Naive thymus-derived CD8-positive, alpha-beta T cell (primary cell): ENCODE results near the gene CAMK1D. TPM values are rescaled to one million over a fixed set of nuclear protein-coding genes. Genes with fewer than 3 reads are reported as not detected.
"Not testable (repeated sequence)": the region's sequence is repeated elsewhere in the genome, so short reads cannot be mapped to it uniquely, and the experiment has no call there.

ENCODE experiments used
- ATAC-seq, 2 donors: fragments of 150-1000 bp; cut with Tn5 transposase in 1 of 2; sonication (Bioruptor Pico), chemical (Tn5 transposase) in 1 of 2; 1 replicate in 1 of 2; 2 replicates in 1 of 2; pipeline ENCODE4 v1.10.0; 2021; ENCODE audit warnings: mild to moderate bottlenecking in 2 of 2, moderate library complexity in 2 of 2
- POLR2A ChIA-PET: fragments of 350-600 bp; sonication (Branson Sonifier 250); formaldehyde crosslinking; loops from one replicate; lab custom pipeline; 2021; ENCODE audit warnings: antibody characterized with exemption; lab: Charles Lee
- DNase-seq, 10 donors: peaks; one replicate each; pipeline versions ENCODE4 v3.0.0 to v3.0.0-alpha.2; 2020 to 2022
- H3K27ac Mint-ChIP-seq, 10 donors: one replicate each; pipeline ENCODE4 v1.8.0; 2020 to 2022; ENCODE audit warnings: mild to moderate bottlenecking in 10 of 10, mixed read lengths in 10 of 10, moderate library complexity in 4 of 10, inconsistent platforms in 1 of 10
- H3K27me3 Mint-ChIP-seq, 5 donors: one replicate each; pipeline ENCODE4 v1.8.0; 2021 to 2022; ENCODE audit warnings: mixed read lengths in 5 of 5
- H3K36me3 Mint-ChIP-seq, 3 donors: one replicate each; pipeline ENCODE4 v1.8.0; 2020 to 2022; ENCODE audit warnings: mixed read lengths in 3 of 3, mild to moderate bottlenecking in 2 of 3, inconsistent platforms in 1 of 3
- H3K4me1 Mint-ChIP-seq, 4 donors: one replicate each; pipeline ENCODE4 v1.8.0; 2021 to 2022; ENCODE audit warnings: mixed read lengths in 4 of 4
- H3K4me3 Mint-ChIP-seq, 10 donors: one replicate each; pipeline ENCODE4 v1.8.0; 2020 to 2022; ENCODE audit warnings: mild to moderate bottlenecking in 10 of 10, mixed read lengths in 10 of 10, moderate library complexity in 6 of 10, inconsistent platforms in 1 of 10
- H3K9me3 Mint-ChIP-seq, 9 donors: one replicate each; pipeline ENCODE4 v1.8.0; 2020 to 2022; ENCODE audit warnings: mixed read lengths in 9 of 9, mild to moderate bottlenecking in 3 of 9, inconsistent platforms in 1 of 9, moderate library complexity in 1 of 9
- polyA plus RNA-seq, 3 donors: library from polyadenylated mRNA; unstranded; fragments of 300-500 nt; fragmentation: Illumina TruSeq; gene quantifications; one replicate each; pipeline ENCODE4 v1.2.3, GENCODE V29; 2021
- total RNA-seq, 8 experiments: library from RNA in 2 of 8; stranded (reverse) in 2 of 8; gene quantifications; one replicate each; pipeline ENCODE4 v1.2.3 and lab custom pipeline; 2021 to 2026

Gene CAMK1D
- total and polyA plus RNA-seq, 5 experiments from 2014 or later = 7.5 to 18.5 (median 12.3) TPM

DNA sequence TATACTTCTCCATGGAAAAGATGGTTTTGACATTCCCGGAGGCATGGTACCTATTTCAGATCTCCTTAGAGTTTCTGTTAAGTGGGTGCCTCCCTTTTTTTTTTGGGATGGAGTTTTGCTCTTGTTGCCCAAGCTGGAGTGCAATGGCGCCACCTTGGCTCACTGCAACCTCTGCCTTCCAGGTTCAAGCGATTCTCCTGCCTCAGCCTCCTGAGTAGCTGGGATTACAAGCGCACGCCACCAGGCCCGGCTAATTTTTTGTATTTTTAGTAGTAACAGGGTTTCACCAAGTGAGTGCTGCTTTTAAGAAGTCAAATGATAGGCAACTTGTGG lies 363.6 kb downstream of the CAMK1D start:
- POLR2A ChIA-PET, ATAC-seq, H3K4me3 Mint-ChIP-seq, DNase-seq, H3K27ac Mint-ChIP-seq, H3K9me3 Mint-ChIP-seq, H3K4me1 Mint-ChIP-seq, H3K27me3 Mint-ChIP-seq, H3K36me3 Mint-ChIP-seq: not testable (repeated sequence)

DNA sequence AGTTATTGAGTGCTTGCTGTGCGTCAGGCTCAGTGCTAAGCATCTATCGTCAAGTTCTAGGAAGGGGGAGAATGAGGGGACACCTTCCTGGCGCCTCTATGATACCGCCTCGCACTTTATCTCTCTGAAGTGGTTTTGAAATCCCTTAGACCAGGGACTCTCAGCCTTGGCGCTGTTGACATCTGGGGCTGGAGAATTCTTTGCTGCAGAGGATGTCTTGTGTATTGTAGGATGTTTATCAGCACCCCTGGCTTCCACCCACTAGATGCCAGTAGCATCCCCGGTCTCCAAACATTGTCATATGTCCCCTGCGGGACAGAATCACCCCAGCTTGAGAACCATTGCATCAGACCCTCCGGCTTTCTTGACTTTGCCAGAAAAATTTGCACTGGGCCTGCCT lies 366.7 kb downstream of the CAMK1D start:
- POLR2A ChIA-PET = no interaction called here
- Mint-ChIP-seq H3K4me1 (peaks cover 2 to 7% (median 3%) of the 10 kb centered on the region in 4 donors), H3K9me3 (no peaks in the 10 kb centered on the region), H3K27me3 (no peaks in the 10 kb centered on the region), H3K36me3 (peaks cover 0 to 9% (median 3%) of the 10 kb centered on the region in 3 donors), H3K4me3 (no peak overlapping the region), H3K27ac (no peak overlapping the region)
- no peak for DNase-seq
- no peak for ATAC-seq

DNA sequence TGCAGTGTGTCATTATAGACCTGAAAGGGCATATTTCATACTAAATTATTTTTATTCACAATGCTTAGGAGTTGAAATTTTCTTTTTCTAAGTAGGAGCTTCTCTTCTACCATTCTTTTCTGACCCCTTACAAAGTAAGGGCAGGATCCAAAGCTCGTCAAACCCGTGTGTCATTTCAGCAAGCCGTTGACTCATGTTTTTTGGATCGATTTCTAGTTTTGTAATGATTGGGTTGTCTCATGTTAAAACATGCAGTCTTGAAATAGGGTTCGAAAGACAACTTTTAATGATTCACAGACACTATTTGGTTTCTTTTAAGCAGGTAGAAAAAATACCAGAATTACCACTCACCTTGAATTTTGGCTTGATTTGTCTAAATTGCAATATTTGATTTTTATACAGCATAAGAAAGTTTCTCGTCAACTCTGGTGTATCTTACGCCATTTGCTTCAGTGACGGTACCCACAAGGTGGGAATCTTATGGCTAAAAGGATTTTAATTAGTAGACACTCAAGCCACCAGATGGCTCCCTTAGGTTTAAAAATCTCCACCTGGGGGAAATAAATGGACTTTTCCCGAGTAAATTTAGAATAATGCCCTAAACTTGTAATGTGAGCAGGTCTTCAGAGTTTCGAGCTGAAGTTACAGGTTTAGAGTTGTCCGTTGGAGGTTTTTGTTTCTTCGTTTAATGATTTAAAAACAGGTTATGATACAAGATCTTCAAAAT lies 368.8 kb downstream of the CAMK1D start:
- no peaks in the 10 kb centered on the region for H3K27me3 Mint-ChIP-seq
- POLR2A ChIA-PET = interaction anchor here (0.7 kb wide), 1 partner anchor 382 kb away, joined by 3 read pairs; no protein-coding TSS in a partner anchor
- no peak for DNase-seq

DNA sequence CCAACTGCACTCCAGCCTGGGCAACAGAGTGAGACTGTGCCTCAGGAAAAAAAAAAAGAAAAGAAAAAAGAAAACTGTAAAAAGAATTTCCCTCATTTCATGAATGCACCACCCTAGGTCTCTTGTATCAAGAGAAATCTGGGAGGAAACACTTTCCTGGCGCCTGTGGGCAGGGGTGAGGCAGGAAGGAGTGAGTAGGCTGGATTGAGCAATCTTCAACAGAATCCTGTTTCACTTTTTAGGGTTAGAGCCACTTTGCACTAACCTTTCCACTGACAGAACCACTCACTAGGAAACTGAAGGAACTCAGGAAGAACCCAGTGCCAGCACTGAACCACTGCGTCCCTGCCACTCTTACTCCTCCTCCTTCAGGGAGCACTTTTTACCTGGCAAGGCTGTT lies 370.0 kb downstream of the CAMK1D start:
- Mint-ChIP-seq H3K36me3 (peaks cover 0 to 9% (median 3%) of the 10 kb centered on the region in 3 donors), H3K27ac (no peak overlapping the region), H3K4me1 (peaks cover 4 to 15% (median 10%) of the 10 kb centered on the region in 4 donors), H3K27me3 (no peaks in the 10 kb centered on the region), H3K9me3 (no peaks in the 10 kb centered on the region), H3K4me3 (no peak overlapping the region)
- DNase-seq = no peak
- POLR2A ChIA-PET = no interaction called here
- ATAC-seq = no peak

More for the DNA sequence above, 368.8 kb downstream of the CAMK1D start:
- ATAC-seq = no peak
- no peak overlapping the region for H3K27ac Mint-ChIP-seq
- no peak overlapping the region for H3K4me3 Mint-ChIP-seq
- no peaks in the 10 kb centered on the region for H3K9me3 Mint-ChIP-seq
- H3K36me3 Mint-ChIP-seq = peaks cover 0 to 9% (median 3%) of the 10 kb centered on the region in 3 donors
- peaks cover 0 to 11% (median 6%) of the 10 kb centered on the region in 4 donors for H3K4me1 Mint-ChIP-seq

DNA sequence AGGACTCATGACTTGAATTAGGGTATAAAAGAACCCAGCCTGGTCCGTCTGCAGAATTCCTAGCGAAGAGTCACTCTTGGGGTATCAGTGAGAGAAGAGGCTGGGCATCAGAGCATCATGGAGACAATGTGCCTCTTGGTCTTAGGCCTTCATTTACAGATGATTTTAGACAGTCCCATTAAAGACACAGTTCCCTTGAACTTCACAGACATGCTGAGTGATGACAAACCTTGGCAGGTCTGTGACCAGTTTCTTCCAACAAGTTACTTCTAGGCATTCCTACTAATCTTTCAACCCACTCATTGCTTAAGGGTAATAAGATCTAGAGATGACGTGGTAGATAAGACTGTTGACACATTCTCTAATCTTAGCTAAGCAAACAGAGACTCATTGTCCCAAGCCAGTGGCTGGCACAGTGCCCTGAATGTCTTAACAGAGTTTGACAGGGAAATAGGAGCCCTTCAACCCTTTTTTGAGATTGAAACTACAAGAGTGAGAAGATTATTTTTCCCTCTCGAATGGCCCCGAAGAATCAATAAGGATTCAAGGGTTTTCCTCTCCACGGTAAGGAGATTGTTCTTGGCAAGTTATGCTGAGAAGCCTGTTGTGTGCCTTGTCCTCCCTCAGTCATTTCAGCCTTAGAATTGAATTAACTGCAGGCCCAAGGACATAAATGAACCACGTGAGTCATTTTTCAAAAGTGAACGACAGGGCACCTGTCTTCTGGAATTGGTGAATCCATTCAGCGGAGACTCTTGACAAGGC lies 371.1 kb downstream of the CAMK1D start:
- H3K27me3 Mint-ChIP-seq = no peaks in the 10 kb centered on the region
- DNase-seq = no peak
- POLR2A ChIA-PET = no interaction called here
- H3K4me3 Mint-ChIP-seq = no peak overlapping the region
- peaks cover 0 to 9% (median 3%) of the 10 kb centered on the region in 3 donors for H3K36me3 Mint-ChIP-seq
- H3K4me1 Mint-ChIP-seq = peaks cover 13 to 21% (median 15%) of the 10 kb centered on the region in 4 donors
- no peaks in the 10 kb centered on the region for H3K9me3 Mint-ChIP-seq
- H3K27ac Mint-ChIP-seq = no peak overlapping the region
- ATAC-seq = no peak

DNA sequence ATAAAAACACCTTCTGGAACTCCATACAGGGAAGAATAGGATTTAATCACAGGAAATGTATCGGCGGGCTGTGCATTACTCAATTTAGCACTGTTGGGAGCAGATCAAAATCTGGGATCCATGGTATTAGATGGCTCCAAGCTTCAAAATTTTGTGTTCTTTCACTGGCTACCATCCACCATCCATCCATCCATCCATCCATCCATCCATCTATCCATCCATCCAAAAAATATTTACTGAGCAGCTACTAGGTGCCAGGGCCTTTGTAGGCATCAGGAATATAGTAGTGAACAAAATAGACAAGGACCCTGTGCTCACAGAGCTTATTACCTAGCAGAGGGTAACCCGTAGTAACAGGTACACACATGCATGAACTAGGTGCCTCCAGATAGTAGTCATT lies 372.0 kb downstream of the CAMK1D start:
- POLR2A ChIA-PET = no interaction called here
- Mint-ChIP-seq H3K4me1 (peaks cover 13 to 22% (median 16%) of the 10 kb centered on the region in 4 donors), H3K27ac (peak overlapping the region in 2 of 10 donors; percentile 33 to 69), H3K27me3 (no peaks in the 10 kb centered on the region), H3K9me3 (no peaks in the 10 kb centered on the region), H3K36me3 (peaks cover 0 to 9% (median 3%) of the 10 kb centered on the region in 3 donors), H3K4me3 (no peak overlapping the region)
- DNase-seq (no peak), ATAC-seq (no peak)

DNA sequence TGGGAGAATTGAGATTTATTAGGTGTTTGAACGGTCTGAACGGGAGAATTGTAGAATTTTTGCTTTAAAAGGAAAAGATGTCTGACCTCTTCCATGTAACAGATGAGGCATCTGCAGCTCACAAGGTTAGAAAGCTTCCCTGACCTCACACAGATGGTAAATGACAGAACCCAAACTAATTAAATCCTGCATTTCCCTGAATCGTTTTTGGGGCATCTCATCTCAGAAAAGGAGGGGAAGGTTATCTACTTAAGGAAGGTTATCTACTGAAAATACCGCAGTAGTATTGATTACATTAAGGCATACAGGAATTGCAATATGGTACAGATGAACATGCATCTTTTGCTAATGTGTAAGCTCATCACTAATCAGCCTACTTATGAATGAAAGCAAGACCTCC lies 373.9 kb downstream of the CAMK1D start:
- Mint-ChIP-seq H3K36me3 (peaks cover 0 to 9% (median 3%) of the 10 kb centered on the region in 3 donors), H3K4me3 (no peak overlapping the region), H3K27ac (no peak overlapping the region), H3K4me1 (peaks cover 13 to 22% (median 16%) of the 10 kb centered on the region in 4 donors), H3K9me3 (no peaks in the 10 kb centered on the region), H3K27me3 (no peaks in the 10 kb centered on the region)
- no peak for ATAC-seq
- no peak for DNase-seq
- POLR2A ChIA-PET = no interaction called here

DNA sequence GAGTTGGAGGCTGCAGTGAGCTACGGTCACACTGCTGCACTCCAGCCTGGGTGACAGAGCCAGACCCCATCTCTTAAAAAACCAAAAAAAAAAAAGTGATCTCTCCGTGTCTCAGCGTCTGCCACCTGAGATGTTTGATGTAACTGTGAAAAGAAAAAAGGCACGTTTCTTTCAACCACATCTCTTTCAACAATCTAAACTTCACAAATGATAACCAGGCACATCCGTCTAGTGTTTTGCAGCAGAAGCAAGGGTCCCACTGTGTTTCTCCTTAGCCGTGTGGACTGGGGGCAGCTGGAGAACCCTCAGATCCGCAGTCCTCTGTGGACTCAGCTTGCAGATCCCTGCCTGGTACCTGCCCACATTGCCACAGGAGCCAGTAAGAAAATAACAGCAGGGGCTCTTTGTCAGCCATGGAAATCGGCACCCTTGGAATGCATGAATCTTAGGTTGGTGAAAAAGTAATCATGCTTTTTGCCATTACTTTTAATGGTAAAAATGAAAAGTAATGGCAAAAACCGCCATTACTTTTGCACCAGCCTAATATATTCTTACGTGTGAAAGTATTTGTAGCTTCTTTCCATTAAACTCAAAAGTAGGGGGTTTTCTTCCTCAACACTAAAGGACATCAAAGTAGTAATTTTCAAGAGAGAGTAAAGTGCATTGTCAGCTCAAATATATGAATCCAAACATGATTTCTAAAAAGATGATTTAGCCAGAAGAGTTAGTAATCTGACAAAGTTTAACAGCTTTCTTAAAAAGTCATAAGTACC lies 375.6 kb downstream of the CAMK1D start:
- peak in 3 of 10 donors; percentile 1 to 25 (median 12) for DNase-seq
- Mint-ChIP-seq H3K27me3 (no peaks in the 10 kb centered on the region), H3K27ac (peak overlapping the region in 8 of 10 donors; percentile 1 to 76 (median 48))

DNA sequence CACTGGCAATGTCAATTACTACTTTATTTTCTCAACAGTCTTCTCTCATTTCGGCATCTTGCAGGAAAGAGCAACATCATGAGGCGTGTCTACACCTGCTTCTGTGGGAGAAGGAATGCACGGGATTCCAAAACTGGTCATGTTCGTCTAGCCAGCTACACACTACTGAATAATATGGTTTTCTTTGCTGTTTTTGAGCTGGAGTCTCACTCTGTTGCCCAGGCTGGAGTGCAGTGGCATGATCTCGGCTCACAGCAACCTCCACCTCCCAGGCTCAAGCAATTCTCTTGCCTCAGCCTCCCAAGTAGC lies 376.2 kb downstream of the CAMK1D start:
- H3K9me3 Mint-ChIP-seq, H3K4me3 Mint-ChIP-seq, POLR2A ChIA-PET, H3K27me3 Mint-ChIP-seq, H3K36me3 Mint-ChIP-seq, ATAC-seq, DNase-seq, H3K27ac Mint-ChIP-seq: not testable (repeated sequence)
- peaks cover 8 to 28% (median 18%) of the 10 kb centered on the region in 4 donors for H3K4me1 Mint-ChIP-seq

More for the DNA sequence above, 375.6 kb downstream of the CAMK1D start:
- no peaks in the 10 kb centered on the region for H3K9me3 Mint-ChIP-seq
- POLR2A ChIA-PET = no interaction called here
- peaks cover 8 to 28% (median 18%) of the 10 kb centered on the region in 4 donors for H3K4me1 Mint-ChIP-seq
- H3K4me3 Mint-ChIP-seq = peak overlapping the region in 3 of 10 donors; percentile 1 to 26 (median 12)
- H3K36me3 Mint-ChIP-seq = peaks cover 0 to 4% (median 0%) of the 10 kb centered on the region in 3 donors
- peak in 1 of 2 donors; percentile 32 for ATAC-seq

DNA sequence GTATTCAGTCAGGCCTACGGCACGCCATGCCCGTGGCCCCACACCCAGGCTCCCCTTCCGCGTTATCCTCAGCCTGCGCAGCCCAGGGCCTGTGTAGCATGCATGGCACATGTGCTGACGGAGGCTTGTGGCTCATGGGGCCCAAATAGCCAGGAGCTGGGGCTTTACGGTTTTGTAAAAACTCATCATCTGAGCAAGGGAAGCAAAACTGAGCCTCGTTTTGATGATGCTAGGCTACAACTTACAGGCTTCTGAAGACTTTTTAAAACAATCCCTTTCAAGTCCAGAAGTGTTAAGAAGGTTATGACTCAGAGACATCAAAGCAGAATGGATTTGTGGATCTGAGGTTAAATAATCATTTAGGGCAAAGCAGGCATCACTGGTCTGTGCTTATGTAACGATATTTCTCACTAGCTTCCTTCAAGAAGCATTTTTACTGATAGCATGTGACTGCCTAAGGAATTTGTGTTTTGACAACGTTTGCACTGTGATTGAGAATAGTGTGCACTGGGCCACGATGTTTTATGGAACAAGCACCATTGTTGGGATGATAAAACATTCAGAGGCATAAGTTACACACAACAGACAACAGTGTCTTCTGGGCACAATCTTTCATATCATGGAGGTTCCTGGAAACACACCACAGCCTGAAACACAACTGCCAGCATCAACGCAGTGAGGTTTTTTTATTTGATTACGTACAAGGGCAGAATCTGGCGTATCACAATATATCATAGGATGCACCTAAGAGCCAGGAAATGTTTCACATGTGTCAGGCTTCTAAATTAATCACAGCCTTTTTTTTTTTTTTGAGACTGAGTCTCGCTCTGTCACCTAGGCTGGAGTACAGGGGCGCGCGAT lies 377.9 kb downstream of the CAMK1D start:
- Mint-ChIP-seq H3K36me3 (no peaks in the 10 kb centered on the region), H3K27ac (no peak overlapping the region), H3K27me3 (no peaks in the 10 kb centered on the region), H3K9me3 (no peaks in the 10 kb centered on the region), H3K4me3 (no peak overlapping the region), H3K4me1 (peaks cover 8 to 28% (median 18%) of the 10 kb centered on the region in 4 donors)
- DNase-seq (no peak), ATAC-seq (no peak)
- POLR2A ChIA-PET = no interaction called here

DNA sequence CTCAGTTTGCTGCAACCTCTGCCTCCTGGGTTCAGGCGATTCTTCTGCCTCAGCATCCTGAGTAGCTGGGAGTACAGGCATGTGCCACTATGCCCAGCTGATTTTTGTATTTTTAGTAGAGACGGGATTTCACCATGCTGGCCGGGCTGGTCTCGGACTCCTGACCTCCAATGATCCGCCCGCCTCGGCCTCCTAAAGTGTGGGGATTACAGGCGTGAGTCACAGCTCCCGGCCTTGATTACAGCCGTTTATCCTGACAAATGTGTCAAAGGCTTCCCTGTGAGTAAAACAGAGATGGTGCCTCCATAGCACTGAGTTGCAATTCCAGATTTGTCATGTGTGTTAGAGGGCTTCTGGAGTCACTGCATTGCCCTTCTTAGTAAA lies 378.5 kb downstream of the CAMK1D start:
- no peaks in the 10 kb centered on the region for H3K27me3 Mint-ChIP-seq
- H3K36me3 Mint-ChIP-seq = no peaks in the 10 kb centered on the region
- ATAC-seq = no peak
- peaks cover 4 to 23% (median 17%) of the 10 kb centered on the region in 4 donors for H3K4me1 Mint-ChIP-seq
- no peaks in the 10 kb centered on the region for H3K9me3 Mint-ChIP-seq
- DNase-seq = no peak
- no peak overlapping the region for H3K27ac Mint-ChIP-seq
- H3K4me3 Mint-ChIP-seq = no peak overlapping the region
- POLR2A ChIA-PET = no interaction called here

DNA sequence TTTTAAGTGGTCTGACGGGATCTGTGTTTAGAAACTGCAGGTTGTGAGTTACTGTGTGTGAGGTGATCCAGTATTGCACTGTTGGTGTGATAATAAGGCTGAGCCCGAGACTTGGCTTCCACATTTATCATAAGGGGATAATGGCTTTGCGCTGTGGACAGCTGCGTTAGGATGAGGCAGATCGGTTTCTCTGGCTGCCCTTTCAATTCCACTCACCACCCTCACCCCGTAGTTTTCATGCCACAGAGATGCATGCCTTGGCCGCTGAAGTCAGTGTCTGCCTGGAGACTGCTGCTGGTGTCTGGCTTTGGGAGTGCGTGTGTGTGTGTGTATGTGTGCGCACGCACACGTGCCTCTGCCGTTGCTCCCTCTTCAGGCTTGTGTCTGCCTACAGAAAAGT lies 379.1 kb downstream of the CAMK1D start:
- H3K27me3 Mint-ChIP-seq = no peaks in the 10 kb centered on the region
- H3K36me3 Mint-ChIP-seq = no peaks in the 10 kb centered on the region
- no peak overlapping the region for H3K27ac Mint-ChIP-seq
- DNase-seq = no peak
- no peak for ATAC-seq
- H3K9me3 Mint-ChIP-seq = no peaks in the 10 kb centered on the region
- POLR2A ChIA-PET = no interaction called here
- no peak overlapping the region for H3K4me3 Mint-ChIP-seq
- H3K4me1 Mint-ChIP-seq = peaks cover 3 to 20% (median 16%) of the 10 kb centered on the region in 4 donors
